Activated CD4-positive, alpha-beta T cell treated with anti-CD3 and anti-CD28 coated beads, Interleukin-2, Interleukin-4, amounts not matched to agents 100 ng/mL and 50 ng/mL, durations not matched to agents 16 hours and 8 hours (primary cell): Measurements from ENCODE around the gene SMCR8.
A peak's percentile ranks its signal among the peaks of the same experiment; 100 is the strongest.
"Not testable (repeated sequence)": the region's sequence is repeated elsewhere in the genome, so short reads cannot be mapped to it uniquely, and the experiment has no call there.

Experiments used
- DNase-seq: peaks from one replicate; pipeline ENCODE4 v3.0.0-alpha.2; 2020; ENCODE audit warnings: low spot score

Gene SMCR8, protein sequence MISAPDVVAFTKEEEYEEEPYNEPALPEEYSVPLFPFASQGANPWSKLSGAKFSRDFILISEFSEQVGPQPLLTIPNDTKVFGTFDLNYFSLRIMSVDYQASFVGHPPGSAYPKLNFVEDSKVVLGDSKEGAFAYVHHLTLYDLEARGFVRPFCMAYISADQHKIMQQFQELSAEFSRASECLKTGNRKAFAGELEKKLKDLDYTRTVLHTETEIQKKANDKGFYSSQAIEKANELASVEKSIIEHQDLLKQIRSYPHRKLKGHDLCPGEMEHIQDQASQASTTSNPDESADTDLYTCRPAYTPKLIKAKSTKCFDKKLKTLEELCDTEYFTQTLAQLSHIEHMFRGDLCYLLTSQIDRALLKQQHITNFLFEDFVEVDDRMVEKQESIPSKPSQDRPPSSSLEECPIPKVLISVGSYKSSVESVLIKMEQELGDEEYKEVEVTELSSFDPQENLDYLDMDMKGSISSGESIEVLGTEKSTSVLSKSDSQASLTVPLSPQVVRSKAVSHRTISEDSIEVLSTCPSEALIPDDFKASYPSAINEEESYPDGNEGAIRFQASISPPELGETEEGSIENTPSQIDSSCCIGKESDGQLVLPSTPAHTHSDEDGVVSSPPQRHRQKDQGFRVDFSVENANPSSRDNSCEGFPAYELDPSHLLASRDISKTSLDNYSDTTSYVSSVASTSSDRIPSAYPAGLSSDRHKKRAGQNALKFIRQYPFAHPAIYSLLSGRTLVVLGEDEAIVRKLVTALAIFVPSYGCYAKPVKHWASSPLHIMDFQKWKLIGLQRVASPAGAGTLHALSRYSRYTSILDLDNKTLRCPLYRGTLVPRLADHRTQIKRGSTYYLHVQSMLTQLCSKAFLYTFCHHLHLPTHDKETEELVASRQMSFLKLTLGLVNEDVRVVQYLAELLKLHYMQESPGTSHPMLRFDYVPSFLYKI

DNA sequence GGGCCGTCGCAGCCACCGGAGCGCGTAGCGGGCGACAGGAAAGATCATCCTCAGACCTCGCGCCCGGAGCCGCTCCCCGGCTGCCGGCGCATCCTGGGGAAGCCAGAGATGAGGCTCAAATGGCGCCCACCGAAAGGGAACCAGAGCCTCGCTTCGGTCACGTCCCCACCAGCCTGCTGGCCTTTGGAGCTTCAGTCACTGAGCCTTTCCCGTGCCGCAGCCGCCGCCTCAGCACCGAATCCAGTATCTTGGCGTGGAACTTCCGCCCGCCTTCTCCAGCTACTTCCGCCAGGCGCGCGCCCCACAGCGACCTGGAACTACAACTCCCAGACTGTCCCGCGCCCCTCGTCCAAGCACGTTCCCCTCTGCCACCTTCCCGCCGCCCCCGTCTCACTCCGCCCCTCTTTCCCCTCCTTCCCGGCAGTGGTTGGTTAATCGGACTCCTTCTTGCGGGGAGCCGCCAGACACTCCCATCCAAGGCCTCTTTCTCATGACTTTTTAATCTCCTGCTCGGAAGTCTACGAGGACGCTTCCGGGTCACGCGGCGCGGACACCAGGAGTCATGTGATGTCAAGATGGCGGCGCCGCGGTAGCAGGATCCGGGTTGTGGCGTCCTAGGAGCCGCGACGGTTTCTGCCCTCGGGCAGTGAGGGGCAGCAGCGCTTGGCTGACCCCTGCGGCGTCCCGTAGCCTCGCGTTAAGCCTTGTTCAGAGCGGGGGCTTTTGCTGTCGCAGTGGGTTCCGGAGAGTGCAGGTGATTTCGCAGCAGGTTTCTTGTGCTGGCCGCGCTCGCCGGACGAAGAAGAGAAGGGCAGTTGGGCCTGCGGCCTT lies at the start of gene SMCR8, which contains the start of gene TOP3A:
Gene SMCR8 (plus strand): TSS at position 563 of the 831 bp plus-strand sequence. CDS start 497 bp downstream, outside the sequence.
Gene TOP3A (minus strand): TSS at position 264 of the 831 bp plus-strand sequence. CDS start 216 bp downstream, at position 48.
- peak; percentile 98 for DNase-seq

DNA sequence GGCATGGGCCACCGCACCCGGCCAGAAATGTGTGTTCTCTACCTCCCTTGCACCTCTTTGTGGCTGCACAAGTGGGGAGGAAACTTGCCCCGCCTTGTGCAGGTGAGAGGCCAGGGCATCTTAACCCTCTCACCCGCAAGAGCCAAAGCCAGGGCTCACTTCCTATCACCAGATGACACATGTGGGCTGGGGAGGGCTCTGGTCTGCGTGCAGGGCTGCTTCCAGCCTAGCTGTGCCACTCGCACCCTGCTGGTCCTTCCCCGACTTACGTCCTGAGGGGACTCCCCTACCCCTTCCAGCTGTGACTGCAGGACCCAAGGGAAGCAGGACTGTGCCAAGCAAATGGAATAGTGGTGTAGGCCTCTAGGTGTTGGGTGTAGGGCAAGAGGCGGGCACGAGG lies 47.7 kb upstream of the SMCR8 start:
- DNase-seq, result no peak

DNA sequence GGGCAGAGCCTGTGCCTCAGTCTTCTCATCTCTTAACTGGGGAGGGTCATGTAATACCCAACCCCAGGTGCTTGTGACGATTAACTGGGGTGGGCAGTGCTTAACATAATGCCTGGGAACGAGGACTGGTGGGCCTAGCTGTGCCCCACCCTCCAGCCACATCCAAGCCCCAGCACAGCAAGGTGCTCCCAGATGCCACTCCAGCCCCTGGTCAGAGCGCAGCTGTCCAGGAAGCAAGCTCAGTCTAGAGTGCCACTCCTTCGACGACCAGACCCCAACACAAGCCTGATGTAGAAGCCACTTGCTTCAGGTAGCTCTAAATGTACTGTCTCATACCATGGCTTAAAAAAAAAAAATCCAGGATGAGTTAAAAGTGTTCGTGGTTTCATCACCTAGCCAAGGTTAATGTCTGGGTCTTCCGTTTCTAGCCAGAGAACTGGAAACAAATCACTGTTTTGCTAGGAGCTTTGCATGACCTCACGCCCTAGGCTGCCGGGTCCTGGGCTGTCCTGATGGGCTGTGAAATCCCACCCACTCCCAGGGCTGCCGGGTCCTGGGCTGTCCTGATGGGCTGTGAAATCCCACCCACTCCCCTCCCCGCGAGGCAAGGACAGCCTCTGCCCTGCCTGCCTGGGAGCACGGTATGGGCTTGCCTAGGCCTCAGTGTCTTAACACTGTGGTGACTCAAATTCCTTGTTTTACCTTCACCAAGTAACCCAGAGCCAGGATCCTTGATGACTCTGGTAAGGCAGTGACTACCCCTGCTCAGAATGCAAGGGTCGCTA lies 47.0 kb upstream of the SMCR8 start:
- no peak for DNase-seq

DNA sequence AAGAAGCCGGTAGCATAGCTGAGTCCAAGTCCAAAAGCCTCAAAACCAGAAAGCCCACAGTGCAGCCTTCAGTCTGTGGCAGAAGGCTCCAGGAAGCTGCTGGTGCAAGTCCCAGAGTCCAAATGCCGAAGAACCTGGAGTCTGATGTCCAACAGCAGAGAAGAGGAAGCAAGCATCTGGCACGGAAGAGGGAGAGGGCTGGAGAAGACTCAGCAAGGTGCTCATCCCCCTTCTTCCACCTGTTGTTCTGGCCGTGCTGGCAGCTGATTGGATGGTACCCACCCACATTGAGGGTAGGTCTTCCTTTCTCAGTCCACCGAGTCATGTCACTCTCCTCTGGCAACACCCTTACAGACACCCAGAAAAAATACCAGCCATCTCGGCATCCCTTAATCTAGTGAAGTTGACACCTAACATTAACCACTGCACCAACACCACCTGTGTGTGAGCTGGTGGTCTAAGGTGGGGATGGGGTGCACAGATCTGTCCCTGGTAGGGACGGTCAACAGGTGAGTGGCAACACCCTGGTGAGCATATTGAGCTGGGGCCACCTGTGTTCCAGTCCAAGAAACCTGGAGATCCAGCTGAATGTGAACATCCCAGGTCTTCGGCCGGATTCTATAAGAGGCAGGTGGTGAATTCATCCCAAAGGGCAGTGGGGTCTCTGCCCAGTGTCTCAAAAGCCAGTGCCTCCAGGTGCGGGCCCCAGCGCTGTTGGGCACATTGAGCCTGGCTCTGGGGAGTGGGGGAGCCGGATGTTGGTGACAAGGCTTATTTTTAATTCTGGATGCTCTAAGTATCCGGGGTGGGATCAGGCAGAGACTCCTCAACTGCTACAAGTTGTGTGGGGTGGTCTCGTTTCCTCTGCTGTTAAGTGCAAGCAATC lies 44.8 kb upstream of the SMCR8 start:
- no peak for DNase-seq

DNA sequence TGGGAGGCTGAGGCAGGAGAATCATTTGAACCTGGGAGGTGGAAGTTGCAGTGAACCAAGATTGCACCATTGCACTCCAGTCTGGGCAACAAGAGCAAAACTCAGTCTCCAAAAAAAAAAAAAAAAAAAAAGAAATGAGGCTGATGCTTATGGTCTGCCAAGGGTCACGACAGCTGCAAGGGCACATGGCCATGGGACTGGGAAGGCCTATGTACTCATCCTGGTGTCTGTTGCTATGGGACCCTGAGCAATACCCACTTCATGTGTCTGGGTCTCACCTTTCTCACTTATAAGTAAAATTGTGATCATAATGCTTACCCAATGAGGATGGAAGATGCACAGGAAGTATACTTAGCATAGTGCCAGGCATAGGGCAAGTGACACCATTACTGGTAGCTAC lies 38.0 kb upstream of the SMCR8 start:
- no peak for DNase-seq

DNA sequence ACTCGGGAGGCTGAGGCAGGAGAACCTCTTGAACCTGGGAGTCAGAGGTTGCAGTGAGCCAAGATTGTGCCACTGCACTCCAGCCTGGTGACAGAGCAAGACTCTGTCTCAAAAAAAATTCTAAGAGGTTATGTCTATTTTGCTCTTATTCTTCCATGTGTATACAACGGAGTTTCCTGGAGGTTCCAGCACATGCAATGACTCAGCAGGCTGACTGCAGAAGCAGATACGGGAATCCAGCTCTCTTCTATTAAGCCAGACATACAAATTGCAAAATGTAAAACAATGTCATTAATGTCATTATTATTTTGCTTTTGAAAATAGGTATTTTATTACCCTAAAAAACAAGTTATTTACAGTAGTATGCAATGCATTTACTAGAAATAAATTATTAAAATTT lies 36.2 kb upstream of the SMCR8 start:
- no peak for DNase-seq

DNA sequence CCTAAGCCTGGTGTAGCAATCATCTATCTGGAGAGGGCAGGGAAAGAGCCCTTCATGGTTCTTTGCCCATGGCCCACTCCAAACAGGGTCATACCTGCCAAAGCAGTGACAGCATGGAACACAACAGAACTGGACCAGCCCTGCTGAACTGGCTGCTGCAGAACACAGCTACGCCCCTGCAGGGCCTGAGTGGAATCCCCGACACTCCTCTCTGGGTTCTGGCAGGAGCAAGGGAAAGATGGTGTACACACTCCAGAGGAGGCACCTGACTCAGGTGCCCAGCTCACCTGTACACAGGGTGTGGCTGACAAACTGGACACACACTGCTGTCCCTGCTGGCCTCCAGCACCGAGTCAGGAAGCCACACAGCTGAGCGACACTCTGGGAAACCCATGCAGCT lies 34.8 kb upstream of the SMCR8 start:
- no peak for DNase-seq

DNA sequence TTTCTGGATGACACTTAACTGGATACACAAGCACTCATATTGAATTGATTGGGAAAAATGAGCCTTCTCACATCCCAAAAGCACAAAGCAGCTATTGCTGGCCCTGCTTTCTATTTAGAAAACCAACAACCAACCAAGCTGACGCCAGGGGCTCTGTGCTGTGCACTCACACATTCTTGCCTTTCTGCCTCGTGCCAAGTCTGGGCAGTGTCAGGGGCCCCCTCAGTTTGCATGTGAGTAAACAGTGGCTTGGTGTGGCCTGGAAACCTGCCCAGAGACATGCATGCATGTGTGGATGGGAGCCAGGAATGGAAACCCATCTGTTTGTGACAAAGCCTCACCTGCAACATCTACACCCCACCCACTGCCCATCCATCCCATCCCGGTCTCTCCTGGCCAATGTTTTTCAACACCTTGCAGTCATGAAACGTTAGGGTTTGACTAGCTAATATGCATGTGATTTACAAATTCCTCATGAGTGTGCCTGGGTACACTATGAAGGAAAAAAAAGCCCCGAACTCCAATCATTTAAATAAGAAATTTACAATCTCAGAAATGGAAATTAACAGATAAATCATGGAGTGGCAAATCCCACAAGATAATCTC lies 34.2 kb upstream of the SMCR8 start:
- no peak for DNase-seq

DNA sequence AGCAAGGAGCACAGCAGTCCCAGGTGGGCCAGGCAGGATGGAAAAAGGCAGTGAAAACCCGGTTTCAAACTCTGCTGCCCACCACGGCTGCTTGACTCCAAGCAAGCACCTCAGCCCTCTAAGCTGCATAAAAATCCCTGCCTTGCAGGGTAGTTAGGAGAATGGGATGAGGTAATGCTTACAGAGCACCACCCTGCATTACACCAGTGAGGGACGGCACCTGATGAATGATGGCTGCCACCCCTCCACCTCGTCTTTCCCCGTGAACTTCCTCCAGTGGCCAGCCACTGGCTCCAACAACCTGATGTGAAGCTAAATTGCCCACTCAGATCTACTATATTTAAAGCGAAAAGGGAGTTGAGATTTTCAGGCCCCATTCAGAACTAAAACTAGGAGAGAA lies 33.3 kb upstream of the SMCR8 start:
- DNase-seq, result no peak

DNA sequence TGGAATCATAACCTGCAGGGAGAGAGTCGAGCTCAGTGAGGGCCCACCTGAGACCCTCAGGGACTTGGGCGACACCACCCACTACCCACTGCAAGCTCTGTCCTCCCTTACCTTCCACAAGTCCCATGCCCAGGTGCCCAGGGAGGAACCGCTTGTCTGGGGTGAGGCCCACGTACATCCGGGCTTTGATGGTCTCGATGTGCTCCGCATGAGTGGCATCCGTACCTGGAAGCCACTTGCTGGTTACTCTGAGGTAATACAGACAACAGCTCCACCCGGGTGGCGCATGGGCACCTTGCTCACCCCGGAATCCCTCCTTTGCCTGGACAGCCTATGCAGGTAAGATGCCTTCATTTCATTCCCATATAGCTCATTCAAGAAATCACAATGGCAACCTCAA lies 29.8 kb upstream of the SMCR8 start:
- DNase-seq, result no peak

DNA sequence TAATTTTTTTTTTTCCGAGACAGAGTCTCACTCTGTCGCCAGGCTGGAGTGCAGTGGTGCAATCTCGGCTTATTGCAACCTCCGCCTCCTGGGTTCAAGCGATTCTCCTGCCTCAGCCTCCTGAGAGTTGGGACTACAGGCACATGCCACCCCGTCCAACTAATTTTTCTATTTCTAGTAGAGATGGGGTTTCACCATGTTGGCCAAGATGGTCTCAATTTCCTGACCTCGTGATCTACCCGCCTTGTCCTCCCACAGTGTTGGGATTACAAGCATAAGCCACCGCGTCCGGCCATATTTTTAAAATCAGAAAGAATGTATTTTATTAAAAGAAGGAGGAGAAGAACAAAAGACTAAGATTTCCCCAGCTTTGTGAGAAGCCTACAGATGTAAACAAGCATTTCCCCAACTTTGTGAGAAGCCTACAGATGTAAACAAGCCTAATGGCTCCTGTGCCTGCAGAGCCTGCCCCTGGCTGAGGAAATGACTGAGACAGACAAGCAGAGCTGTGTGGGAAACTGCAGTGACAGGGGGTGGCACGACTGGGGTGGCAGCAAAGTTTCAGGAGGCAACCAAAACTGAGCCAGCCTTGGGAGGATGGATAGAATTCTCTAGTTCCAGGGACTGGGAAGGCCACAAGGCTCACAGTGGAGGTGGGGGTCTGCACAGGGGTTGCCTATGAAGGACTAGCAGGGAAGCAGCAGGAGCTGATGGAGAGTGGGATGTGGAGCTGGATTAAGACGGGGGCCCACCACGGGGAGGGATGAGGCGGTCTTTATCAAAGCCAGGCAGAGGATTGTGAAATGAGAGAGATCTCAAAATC lies 23.2 kb upstream of the SMCR8 start:
- no peak for DNase-seq

DNA sequence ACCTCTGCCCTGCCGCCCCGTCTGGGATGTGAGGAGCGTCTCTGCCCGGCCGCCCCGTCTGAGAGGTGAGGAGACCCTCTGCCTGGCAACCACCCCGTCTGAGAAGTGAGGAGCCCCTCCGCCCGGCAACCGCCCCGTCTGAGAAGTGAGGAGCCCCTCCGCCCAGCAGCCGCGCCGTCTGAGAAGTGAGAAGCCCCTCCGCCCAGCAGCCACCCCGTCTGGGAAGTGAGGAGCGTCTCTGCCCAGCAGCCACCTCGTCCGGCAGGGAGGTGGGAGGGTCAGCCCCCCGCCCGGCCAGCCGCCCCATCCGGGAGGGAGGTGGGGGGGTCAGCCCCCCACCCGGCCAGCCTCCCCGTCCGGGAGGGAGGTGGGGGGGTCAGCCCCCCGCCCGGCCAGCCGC lies 17.0 kb upstream of the SMCR8 start:
- DNase-seq, result not testable (repeated sequence)

DNA sequence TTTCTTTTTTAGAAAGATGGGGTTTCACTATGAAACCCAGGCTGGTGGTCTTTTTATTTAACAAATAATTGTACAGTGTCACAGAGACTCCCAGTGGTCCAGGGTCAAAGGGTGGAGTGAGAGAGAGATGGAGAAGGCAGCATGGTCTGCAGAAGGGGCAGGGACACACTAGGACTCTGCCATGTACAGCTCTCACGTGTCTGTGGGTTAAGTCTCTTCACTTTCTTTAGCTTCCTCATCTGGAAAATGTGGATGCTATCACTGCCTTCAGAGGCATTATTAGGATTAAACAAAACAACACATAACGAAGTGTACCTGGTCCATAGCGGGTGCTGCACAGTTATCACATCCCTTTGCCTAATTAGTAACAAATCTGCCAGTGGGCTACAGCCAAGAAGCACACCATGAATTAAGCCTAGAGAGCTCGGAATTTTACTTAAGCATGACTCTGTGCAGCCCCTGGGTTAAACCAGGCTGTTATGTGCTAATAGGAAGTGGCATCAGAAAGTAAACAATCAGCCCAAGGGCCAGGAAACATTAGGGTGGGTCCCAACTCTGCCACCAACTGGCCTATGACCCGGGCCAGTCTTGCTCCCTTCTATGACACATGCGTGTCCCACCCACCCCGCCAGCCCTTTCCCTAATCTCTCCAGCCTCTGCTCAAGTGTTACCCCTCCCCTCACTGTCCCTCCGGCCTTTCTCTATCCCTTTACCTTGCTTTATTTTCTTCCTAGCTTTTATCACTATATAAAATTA lies 14.2 kb upstream of the SMCR8 start:
- DNase-seq, result no peak

DNA sequence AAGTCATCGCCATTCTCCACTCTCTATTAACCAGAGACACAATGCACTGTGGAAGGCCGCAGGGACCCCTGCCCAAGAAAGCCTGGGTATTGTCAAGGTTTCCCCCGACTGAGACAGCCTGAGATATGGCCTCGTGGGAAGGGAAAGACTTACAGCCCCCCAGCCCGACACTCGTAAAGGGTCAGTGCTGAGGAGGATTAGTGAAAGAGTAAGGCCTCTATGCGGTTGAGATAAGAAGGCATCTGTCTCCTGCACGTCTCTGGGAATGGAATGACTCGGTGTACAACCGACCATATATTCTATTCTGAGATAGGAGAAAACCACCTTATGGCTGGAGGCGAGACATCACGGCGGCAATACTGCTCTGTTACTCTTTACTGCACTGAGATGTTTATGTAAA lies 11.9 kb upstream of the SMCR8 start:
- DNase-seq, result not testable (repeated sequence)

DNA sequence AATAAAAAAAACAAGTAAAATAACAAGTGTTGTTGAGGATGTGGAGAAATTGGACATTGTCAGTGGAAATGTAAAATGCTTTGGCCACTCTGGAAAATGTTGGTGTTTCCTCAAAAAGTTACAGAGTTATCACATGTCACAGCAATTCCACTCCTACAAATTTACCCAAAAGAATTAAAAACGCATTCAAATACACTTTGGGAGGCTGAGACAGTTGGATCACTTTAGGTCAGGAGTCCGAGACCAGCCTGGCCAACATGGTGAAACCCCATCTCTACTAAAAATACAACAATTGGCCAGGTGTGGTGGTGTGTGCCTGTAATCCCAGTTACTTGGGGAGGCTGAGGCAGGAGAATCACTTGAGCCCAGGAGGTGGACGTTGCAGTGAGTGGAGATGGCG lies 5.9 kb upstream of the SMCR8 start:
- DNase-seq, result no peak

DNA sequence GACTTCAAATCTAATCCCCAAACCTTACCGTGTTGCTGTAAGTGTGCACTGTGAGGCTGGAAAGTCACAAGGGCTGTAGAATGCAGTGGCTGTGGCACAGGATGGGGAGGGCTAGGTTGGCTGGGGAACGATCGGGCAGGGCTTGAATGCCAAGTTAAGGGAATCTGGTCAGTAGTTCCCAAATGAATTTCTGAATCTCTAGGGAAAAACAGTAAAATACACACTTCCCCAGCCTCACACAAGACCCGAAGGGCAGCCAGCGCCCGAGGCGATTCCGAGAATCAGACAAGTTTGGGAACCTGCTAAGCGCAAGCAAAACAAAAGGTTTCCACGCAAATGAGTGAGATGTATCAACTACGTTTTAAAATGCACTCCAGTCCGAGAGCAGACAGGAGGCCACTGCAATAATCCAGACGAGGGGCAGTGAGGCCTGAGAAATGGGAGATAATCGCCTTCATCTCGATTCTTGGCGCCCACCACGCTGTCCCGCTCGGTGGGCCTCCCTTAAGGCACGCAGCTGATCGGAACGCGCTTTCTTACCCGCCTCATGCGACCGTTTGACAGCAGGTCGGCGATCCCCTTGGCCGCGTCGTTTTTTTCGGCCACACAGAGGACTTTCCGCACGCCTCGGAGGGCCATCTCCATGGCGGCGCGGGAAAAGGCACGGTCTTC lies 898 bp upstream of the SMCR8 start:
- DNase-seq, result no peak

DNA sequence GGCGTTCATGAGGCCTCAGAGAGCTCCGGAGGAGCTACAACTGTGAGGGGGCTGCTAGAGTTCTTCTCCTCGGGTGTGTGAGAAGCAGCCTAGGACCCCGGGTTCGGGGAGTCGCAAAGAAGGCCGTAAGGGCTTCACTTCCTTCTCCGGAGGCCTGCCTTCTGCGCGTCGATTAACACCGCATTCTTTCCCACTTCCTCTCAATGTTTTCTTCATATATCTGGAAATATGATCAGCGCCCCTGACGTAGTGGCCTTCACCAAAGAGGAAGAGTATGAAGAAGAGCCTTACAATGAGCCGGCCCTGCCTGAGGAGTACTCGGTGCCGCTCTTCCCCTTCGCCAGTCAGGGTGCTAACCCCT lies 449 bp downstream of the SMCR8 start:
- DNase-seq, result no peak

DNA sequence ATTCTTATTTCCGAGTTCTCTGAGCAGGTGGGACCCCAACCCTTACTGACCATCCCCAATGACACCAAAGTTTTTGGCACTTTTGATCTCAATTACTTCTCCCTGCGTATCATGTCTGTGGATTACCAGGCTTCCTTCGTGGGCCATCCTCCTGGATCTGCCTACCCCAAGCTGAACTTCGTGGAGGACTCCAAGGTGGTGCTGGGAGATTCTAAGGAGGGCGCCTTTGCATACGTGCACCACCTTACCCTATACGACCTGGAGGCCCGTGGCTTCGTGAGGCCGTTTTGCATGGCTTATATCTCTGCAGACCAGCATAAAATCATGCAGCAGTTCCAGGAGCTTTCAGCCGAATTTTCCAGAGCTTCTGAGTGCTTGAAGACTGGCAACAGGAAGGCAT lies 868 bp downstream of the SMCR8 start:
- no peak for DNase-seq
